Lower leg skin (tissue), 4 donors: ENCODE measurements around the gene LIPT1. TPM values are rescaled to one million over a fixed set of nuclear protein-coding genes. Genes with fewer than 3 reads are reported as not detected.
A peak's percentile ranks its signal among the peaks of the same experiment; 100 is the strongest.

Experiments used
- DNase-seq, 2 donors: peaks; one replicate each; pipeline ENCODE4 v3.0.0-alpha.2; 2019; ENCODE audit warnings: low spot score in 2 of 2
- H3K4me3 ChIP-seq: fragments of 200-600 bp; sonication (generic); 2 replicates; pipeline ENCODE4 v1.5.1; 2017; ENCODE audit warnings: mild to moderate bottlenecking, low read depth; ENCODE audit not compliant: poor library complexity, severe bottlenecking
- CTCF ChIP-seq, 3 donors: fragments of 450-650 bp; IDR thresholded peaks; one replicate each; pipeline ENCODE4 v1.5.1; 2016; ENCODE audit warnings: antibody characterized with exemption in 3 of 3, mild to moderate bottlenecking in 3 of 3, moderate library complexity in 2 of 3
- POLR2A ChIP-seq, 2 donors: fragments of 450-650 bp; IDR thresholded peaks; one replicate each; pipeline ENCODE4 v1.6.1; 2016 to 2017; ENCODE audit warnings: antibody characterized with exemption in 2 of 2, mild to moderate bottlenecking in 1 of 2, moderate library complexity in 1 of 2
- WGBS, 2 donors: methylation state at CpG; one replicate each; pipeline ENCODE4 v1.1.5; 2018; 5-methylcytosine and 5-hydroxymethylcytosine counted together
- intact Hi-C: fragments of 100-400 bp; cut with DNase I; formaldehyde crosslinking; loops from one replicate; pipeline ENCODE4 v1.15.0; 2023; ENCODE audit warnings: low total_unique reads
- total RNA-seq, 4 donors: library from RNA; depleted of rRNA; stranded (reverse); fragments of >200 nt; gene quantifications; one replicate each; pipeline ENCODE4 v1.1.0, GENCODE V29; 2016

Gene LIPT1
- total RNA-seq, 4 donors from 2014 or later, result 3.3 to 9.8 (median 5.7) TPM

- no peak overlapping the region for H3K4me3 ChIP-seq
- WGBS, 2 donors, result 87 to 93% methylated on average over 4 of the region's 4 CpGs
- no peak for DNase-seq
- intact Hi-C loops, result no loop called here
- no peak for TF ChIP-seq POLR2A (IDR thresholded peaks at IDR 0.05)
- TF ChIP-seq CTCF (IDR thresholded peaks at IDR 0.05), result no peak
These were observed 4.8 kb downstream of the LIPT1 start for GRCh38 chr2:99159594-99159993.

- WGBS, 2 donors, result 84 to 94% methylated on average over 5 of the region's 5 CpGs
- no peak for TF ChIP-seq POLR2A (IDR thresholded peaks at IDR 0.05)
- TF ChIP-seq CTCF (IDR thresholded peaks at IDR 0.05), result no peak
- intact Hi-C loops, result no loop called here
- H3K4me3 ChIP-seq, result no peak overlapping the region
- no peak for DNase-seq
These were observed 11.5 kb downstream of the LIPT1 start for GRCh38 chr2:99166218-99166617.

- WGBS, 2 donors, result 74 to 78% methylated on average over 1 of the region's 1 CpG
- intact Hi-C loops, result no loop called here
- no peak for DNase-seq
- TF ChIP-seq POLR2A (IDR thresholded peaks at IDR 0.05) (no peak), CTCF (IDR thresholded peaks at IDR 0.05) (no peak)
- H3K4me3 ChIP-seq, result no peak overlapping the region
These were observed 14.8 kb downstream of the LIPT1 start for GRCh38 chr2:99169534-99169933.

GRCh38 chr2:99171377-99172140 lies 16.8 kb downstream of the LIPT1 start:
- no peak for DNase-seq
- no peak overlapping the region for H3K4me3 ChIP-seq
- intact Hi-C loops, result no loop called here
- 96 to 97% methylated on average over 8 of the region's 8 CpGs for WGBS, 2 donors
- TF ChIP-seq CTCF (IDR thresholded peaks at IDR 0.05) (no peak), POLR2A (IDR thresholded peaks at IDR 0.05) (no peak)

- intact Hi-C loops, result no loop called here
- H3K4me3 ChIP-seq, result peak within 1 kb of the TSS; percentile 79
- 0% methylated on average over 39 of the region's 39 CpGs for WGBS, 2 donors
- TF ChIP-seq CTCF (IDR thresholded peaks at IDR 0.05) (no peak), POLR2A (IDR thresholded peaks at IDR 0.05) (no peak)
- peak; percentile 92 to 98 for DNase-seq
These were observed 26.2 kb downstream of the LIPT1 start, which contains the start of the genes MITD1 and MRPL30 for GRCh38 chr2:99180755-99181623. Gene MITD1, minus strand, starts transcription at chr2:99181058. Its CDS starts 77 bp downstream, at chr2:99180981. Gene MRPL30, plus strand, starts transcription at chr2:99181184. Its CDS starts 5,020 bp downstream, at chr2:99186204.
